GM12872 (cell line): ENCODE results near the gene MACROD2.

Experiments
- CTCF ChIP-seq: IDR thresholded peaks from 3 replicates; pipeline ENCODE4 v1.5.1; 2011; ENCODE audit warnings: low read depth, mild to moderate bottlenecking, low read length, moderate library complexity; ENCODE audit not compliant: insufficient read depth

Gene MACROD2

GRCh38 chr20:14331646-14332045, 336.3 kb downstream of the MACROD2 start:
- TF ChIP-seq CTCF: no peak

GRCh38 chr20:14332866-14333265, 337.6 kb downstream of the MACROD2 start:
- no peak for TF ChIP-seq CTCF

- TF ChIP-seq CTCF: no peak
Measured at GRCh38 chr20:14333721-14334120, 338.4 kb downstream of the MACROD2 start.

GRCh38 chr20:14334306-14334930, 339.1 kb downstream of the MACROD2 start:
- peak; percentile 49; the same call in 2 of the 3 replicates for TF ChIP-seq CTCF

GRCh38 chr20:14335052-14335451, 339.7 kb downstream of the MACROD2 start:
- no peak for TF ChIP-seq CTCF

GRCh38 chr20:14336686-14337085, 341.4 kb downstream of the MACROD2 start:
- TF ChIP-seq CTCF: no peak

GRCh38 chr20:14337400-14338171, 342.3 kb downstream of the MACROD2 start, which contains the start of gene FLRT3:
Gene FLRT3, minus strand, starts transcription at chr20:14337612. Its CDS starts 10,106 bp downstream, at chr20:14327506.
- TF ChIP-seq CTCF: peak; percentile 79
